Measurements from ENCODE around the gene AGAP4.
"Not testable (repeated sequence)": the region's sequence is repeated elsewhere in the genome, so short reads cannot be mapped to it uniquely, and the experiment has no call there.

Gene AGAP4

DNA sequence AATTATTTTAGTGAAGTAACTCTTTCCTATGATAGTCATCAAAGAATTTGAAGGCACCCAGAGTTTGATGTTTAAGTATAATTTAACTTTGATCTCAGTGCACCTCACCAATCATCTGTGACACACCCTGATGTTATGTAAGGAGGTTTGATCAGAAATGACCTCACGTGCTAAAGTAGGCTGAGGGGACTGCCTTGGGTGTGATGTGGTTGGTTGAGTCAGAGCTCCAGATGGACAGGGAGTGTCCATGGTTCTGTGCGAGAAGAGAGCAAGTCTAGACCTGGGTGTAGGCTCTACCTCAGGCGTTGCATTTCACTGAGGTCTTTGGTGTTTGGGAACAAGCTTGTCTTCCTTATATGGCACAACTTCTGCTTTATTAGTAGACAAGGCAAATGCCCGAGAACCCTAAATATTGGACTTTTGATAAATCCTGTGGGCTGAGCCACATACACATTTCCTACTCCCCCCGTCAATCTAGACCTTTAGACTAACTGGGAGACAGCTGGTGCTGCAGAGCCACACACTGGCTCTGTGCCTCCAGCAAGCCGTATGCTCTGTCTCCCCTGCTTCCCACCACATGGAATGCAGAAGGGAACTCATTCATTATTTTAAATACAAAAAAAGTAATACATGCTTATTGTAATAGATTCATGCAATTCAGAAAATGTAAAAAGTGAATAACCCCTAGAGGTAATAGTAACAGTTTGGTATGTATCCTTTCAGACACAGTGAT is 56.4 kb downstream of the AGAP4 start:
- not testable (repeated sequence) for DNase-seq

DNA sequence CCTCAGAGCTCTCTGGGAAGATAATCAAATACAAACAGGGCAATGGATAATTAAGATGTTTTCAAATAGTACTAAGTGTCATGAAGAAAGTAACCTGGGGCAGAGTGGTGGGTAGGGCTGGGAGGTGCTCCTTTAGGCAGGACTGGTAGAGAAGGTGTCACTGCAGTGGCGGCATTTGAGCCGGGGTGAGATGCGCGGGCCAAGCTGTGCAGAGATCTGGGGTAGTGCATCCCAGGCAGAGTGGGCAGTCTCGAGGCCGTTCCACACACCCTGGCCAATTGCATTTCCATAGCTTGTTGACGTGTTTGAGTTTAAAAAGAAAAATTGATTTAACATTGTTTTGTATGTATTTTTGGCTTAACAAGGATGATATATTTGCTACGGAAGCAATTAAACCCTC is 57.3 kb downstream of the AGAP4 start:
- not testable (repeated sequence) for DNase-seq

DNA sequence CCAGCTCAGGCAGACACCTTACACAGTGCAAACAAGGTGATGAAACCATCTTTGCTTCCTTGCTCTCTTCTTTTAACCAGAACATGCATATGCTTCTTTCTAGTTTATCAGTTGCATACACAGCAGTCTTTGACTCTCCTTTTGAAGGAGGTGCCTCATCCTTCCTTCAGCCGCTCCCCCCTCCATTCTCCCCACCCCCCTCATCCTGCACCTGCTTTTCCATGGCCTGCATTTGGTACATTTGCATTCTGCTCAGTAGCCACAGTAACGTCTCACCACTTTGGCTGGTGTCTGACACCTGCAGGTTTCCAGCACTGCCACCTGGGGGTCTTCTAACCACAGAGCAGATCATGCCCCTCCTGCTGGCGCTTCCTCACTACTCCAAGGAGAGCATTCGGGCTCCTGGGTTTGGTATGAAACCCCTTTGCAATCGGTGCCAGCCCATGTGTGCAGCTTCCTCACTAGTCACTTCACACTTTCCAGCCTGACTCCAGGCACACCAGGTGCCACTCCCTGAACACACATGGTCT is 60.0 kb downstream of the AGAP4 start:
- not testable (repeated sequence) for DNase-seq

DNA sequence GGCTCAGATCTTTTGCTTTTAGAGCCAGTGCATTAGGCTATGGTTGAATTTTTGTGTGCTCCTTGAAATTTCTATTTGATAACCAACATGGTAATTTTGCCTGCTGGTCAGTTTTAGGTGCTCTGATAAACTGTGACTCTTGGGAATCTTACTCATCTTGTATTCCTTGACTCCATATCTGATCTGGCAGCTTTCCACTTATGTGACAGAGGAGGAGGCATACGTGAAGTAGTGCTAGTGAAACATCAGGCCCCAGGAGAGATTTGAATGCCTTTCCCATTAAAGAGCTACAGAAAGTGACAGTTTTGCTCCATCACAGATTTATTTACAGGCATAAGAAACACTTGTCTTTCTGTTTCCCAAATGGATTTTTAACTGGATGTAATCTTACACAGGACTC is 61.1 kb downstream of the AGAP4 start:
- DNase-seq, result not testable (repeated sequence)
